ENCODE data around the gene CDC14A. TPM values are rescaled to one million over a fixed set of nuclear protein-coding genes. Genes with fewer than 3 reads are reported as not detected.
"Not testable (repeated sequence)": the region's sequence is repeated elsewhere in the genome, so short reads cannot be mapped to it uniquely, and the experiment has no call there.

CDC14A gene
- total RNA-seq, 1 experiment from 2014 or later, result 12.2 TPM

DNA sequence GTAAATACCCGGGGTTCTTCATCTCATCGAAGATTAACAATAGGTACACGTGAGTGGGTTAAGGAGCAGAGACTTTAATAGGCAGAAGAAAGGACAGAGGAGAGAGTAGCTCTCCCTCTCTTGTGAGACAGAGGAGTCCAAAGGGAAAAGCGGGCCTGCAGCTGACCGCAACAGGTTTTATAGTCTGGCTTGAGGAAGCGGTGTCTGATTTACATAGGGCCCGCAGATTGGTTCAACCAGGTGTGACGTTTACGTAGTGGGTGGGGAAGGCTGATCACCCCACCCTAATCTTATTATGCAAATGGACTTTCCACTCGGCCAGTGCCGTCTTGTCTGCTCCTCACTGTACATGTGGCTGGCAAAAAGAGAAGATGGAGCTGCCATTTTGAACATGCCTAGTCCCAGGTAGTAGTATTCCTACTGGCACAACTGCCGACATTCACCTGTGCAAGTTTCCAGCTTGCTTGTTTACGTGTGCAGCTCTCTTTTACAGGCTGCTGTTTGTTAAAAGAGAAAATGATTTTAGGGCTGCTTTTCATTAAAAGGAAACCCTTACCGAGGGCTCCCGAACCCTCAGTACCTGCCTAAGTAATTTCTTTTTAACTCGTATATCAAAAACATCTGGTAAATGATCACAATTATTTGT, 10.6 kb downstream of the CDC14A start:
- peak; percentile 12 for DNase-seq
- H3K36me3 ChIP-seq (replicated peaks; ENCODE audit: control insufficient read depth, insufficient read depth, low read length), result no peaks in the 10 kb centered on the region; the same call in 1 of the 2 replicates
- no peaks in the 10 kb centered on the region for H3K27me3 ChIP-seq (ENCODE audit: control insufficient read depth, insufficient read depth, low read length)
- no peak overlapping the region for H3K4me3 ChIP-seq (ENCODE audit: insufficient read depth, low read depth, low read length)

DNA sequence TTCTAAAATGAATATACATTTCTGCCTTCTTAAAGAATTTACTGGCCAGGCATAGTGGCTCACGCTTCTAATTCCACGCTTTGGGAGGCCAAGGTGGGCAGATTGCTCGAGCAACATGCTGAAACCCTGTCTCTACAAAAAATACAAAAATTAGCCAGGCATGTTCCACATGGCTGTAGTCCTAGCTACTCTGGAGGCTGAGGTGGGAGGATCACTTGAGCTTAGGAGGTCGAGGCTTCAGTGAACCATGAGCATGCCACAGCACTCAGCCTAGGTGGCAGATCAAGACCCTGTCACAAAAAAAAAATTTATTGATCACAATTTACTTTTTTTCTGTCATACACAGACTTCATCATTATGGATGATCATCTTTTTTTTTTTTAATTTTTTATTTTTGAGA, 11.5 kb downstream of the CDC14A start:
- Histone ChIP-seq H3K27me3 (ENCODE audit: control insufficient read depth, insufficient read depth, low read length) (no peaks in the 10 kb centered on the region), H3K36me3 (replicated peaks; ENCODE audit: control insufficient read depth, insufficient read depth, low read length) (no peaks in the 10 kb centered on the region; the same call in 1 of the 2 replicates), H3K4me3 (ENCODE audit: insufficient read depth, low read depth, low read length) (no peak overlapping the region)
- no peak for DNase-seq

DNA sequence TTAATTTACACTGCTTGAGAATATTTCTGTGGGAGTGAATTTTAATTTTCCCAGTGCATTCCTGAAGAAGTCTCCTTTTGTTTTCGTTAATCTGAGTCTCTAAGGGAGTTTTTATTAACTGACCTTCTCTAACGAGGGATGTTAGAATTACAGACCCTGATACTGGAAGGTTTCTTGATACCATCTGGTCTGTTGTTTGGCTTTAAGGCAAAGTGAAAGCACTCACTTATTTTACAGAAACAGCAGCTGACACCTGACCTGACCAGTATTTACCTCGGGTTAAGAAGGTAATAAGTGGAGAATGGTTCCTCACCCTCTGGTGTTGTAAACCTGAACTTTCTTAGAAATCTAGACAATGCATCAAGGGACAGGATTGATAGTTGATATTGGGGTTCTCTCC, 12.4 kb downstream of the CDC14A start:
- no peak for DNase-seq
- Histone ChIP-seq H3K36me3 (replicated peaks; ENCODE audit: control insufficient read depth, insufficient read depth, low read length) (no peaks in the 10 kb centered on the region), H3K27me3 (ENCODE audit: control insufficient read depth, insufficient read depth, low read length) (no peaks in the 10 kb centered on the region), H3K4me3 (ENCODE audit: insufficient read depth, low read depth, low read length) (no peak overlapping the region)

DNA sequence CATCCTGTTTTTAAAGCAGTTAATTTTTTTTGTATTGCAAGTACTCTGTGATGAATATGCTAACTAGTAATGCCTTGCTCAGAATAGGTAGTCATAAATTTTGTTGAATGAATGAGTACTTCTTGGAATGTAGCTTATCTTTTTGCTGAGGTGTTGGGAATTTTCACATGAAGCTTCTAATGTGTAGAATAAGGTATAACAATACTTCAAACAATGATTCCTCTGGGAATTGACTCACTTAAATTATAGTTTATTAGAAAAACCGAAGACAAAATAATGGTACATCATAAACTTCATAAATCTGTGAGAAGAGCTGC, 13.9 kb downstream of the CDC14A start:
- no peak for DNase-seq
- H3K4me3 ChIP-seq (ENCODE audit: insufficient read depth, low read depth, low read length), result no peak overlapping the region
- H3K36me3 ChIP-seq (replicated peaks; ENCODE audit: control insufficient read depth, insufficient read depth, low read length), result no peaks in the 10 kb centered on the region
- H3K27me3 ChIP-seq (ENCODE audit: control insufficient read depth, insufficient read depth, low read length), result no peaks in the 10 kb centered on the region

DNA sequence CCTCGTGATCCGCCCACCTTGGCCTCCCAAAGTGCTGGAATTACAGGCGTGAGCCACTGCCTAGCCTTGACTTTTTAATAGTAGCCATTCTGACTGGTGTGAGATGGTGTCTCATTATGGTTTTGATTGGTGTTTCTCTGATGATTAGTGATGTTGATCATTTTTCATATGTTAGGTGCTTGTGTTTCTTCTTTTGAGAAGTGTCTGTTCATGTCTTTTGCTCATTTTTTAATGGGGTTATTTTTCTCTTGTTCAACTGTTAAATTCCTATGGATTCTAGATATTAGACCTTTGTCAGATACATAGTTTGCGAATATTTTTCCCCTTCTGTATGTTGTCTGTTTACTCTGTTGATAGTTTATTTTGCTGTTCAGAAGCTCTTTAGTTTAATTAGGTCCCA, 17.0 kb downstream of the CDC14A start:
- H3K36me3 ChIP-seq (replicated peaks; ENCODE audit: control insufficient read depth, insufficient read depth, low read length); H3K4me3 ChIP-seq (ENCODE audit: insufficient read depth, low read depth, low read length); H3K27me3 ChIP-seq (ENCODE audit: control insufficient read depth, insufficient read depth, low read length); DNase-seq: not testable (repeated sequence)

DNA sequence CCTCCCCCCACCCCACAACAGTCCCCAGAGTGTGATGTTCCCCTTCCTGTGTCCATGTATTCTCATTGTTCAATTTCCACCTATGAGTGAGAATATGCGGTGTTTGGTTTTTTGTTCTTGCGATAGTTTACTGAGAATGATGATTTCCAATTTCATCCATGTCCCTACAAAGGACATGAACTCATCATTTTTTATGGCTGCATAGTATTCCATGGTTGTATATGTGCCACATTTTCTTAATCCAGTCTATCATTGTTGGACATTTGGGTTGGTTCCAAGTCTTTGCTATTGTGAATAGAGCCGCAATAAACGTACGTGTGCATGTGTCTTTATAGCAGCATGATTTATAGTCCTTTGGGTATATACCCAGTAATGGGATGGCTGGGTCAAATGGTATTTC, 21.6 kb downstream of the CDC14A start:
- not testable (repeated sequence) for H3K27me3 ChIP-seq (ENCODE audit: control insufficient read depth, insufficient read depth, low read length); H3K36me3 ChIP-seq (replicated peaks; ENCODE audit: control insufficient read depth, insufficient read depth, low read length); DNase-seq; H3K4me3 ChIP-seq (ENCODE audit: insufficient read depth, low read depth, low read length)

DNA sequence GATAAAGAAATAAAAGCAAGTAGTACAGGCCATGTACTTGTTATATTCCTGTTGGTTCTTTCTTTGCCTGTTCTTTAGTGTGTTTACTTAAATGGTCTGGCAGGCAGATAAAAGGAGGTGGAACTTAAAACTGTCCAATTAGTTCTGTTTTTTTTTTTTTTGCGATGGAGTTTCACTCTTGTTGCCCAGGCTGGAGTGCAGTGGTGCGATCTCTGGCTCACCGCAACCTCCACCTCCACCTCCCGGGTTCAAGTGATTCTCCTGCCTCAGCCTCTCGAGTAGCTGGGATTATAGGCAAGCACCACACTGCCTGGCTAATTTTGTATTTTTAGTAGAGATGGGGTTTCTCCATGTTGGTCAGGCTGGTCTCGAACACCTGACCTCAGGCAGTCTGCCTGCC, 24.6 kb downstream of the CDC14A start:
- not testable (repeated sequence) for H3K27me3 ChIP-seq (ENCODE audit: control insufficient read depth, insufficient read depth, low read length); DNase-seq; H3K4me3 ChIP-seq (ENCODE audit: insufficient read depth, low read depth, low read length); H3K36me3 ChIP-seq (replicated peaks; ENCODE audit: control insufficient read depth, insufficient read depth, low read length)

DNA sequence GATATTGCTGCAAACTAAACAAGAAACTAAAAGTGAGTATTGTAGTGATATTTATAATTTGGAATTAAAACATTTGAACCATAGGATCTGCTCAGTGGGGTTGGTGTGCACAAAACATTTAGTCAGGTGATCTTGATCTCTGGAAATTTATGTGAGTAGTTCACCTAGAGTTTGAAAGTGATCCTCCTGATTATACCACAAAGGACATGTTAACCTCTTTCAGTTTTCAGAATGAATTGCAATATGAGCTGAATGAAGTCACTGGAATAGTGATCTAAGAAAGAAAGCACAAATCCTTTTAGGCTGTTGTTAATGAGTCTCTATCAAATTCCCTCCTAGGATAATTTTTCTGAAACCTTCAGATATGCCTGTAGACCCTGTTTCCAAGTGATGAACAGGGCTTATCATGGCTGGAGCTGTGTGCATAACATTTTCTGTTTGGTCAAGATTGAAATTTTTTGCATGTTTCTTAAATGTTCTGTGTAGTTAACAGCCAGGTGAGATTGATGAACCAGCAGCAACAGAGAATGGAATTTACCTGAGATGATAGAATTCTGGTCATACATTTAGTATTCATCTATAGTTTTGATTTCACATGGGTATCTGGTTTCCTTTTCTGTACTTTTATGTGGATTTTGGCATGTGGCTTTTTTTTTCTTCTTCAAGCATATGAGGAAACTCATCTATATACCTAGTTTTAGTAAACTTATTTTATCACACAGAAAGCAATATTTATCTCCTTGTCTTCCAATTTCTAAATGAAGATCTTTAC, 25.5 kb downstream of the CDC14A start:
- H3K27me3 ChIP-seq (ENCODE audit: control insufficient read depth, insufficient read depth, low read length), result no peaks in the 10 kb centered on the region
- DNase-seq, result no peak
- H3K4me3 ChIP-seq (ENCODE audit: insufficient read depth, low read depth, low read length), result no peak overlapping the region
- H3K36me3 ChIP-seq (replicated peaks; ENCODE audit: control insufficient read depth, insufficient read depth, low read length), result peaks cover 1% of the 10 kb centered on the region; the same call in 1 of the 2 replicates

DNA sequence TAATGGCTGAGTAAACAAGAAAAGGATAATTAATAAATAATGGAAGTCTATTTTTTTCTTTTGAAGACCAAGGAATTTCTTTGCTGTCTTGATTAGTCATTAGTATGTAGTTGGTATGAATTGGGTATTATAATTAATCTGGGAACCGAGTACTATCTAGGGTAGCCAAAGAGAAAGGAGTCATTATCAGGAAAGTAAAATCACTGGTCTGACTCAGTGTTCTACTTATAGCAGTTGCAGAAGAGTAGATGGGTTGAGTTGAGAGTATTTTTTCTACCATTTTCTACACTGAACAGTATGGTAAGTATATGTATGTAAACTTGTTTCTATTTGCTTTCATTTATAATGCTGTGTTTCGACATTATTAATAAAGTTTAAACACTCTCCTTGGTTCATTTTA, 26.6 kb downstream of the CDC14A start:
- H3K27me3 ChIP-seq (ENCODE audit: control insufficient read depth, insufficient read depth, low read length), result no peaks in the 10 kb centered on the region
- no peak for DNase-seq
- peaks cover 1% of the 10 kb centered on the region; the same call in 1 of the 2 replicates for H3K36me3 ChIP-seq (replicated peaks; ENCODE audit: control insufficient read depth, insufficient read depth, low read length)
- no peak overlapping the region for H3K4me3 ChIP-seq (ENCODE audit: insufficient read depth, low read depth, low read length)

DNA sequence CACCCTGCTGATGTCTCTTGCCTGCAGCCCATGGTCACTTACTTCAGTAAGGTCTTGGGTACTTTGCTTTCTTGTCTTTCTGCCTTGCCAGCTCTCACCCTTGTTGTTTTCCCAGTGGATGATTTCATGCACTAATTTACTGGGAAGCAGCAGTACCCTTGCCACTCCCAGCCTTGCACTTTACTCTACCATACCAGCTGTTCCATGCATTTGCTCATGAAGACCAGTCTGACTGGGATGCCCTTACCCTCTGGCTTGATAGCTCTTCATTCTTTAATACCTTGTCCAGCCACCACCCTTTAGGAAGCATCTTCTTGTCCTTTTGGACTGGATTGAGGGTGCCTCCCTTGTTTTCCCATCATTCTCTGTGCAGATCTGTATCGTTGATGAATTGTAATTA, 28.3 kb downstream of the CDC14A start:
- Histone ChIP-seq H3K27me3 (ENCODE audit: control insufficient read depth, insufficient read depth, low read length) (no peaks in the 10 kb centered on the region), H3K4me3 (ENCODE audit: insufficient read depth, low read depth, low read length) (no peak overlapping the region), H3K36me3 (replicated peaks; ENCODE audit: control insufficient read depth, insufficient read depth, low read length) (peaks cover 1% of the 10 kb centered on the region; the same call in 1 of the 2 replicates)
- DNase-seq, result no peak

DNA sequence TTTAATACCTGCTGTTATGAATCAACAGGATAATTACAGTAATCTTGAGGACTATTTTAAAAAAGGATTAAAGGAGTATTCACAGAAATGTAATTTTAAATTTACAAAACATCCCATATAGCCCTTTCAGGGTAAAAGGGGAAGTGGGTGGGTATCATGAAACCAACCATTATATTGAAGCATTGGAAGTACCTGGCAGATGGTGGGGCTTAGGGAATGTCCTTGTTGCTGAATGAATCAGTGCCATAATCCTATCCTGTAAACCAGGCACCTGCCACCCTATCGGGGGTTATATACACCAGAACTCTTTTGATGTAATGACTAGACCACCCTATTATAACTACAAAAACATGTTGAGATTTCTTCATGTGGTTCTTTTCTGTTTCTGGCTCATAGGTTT, 30.4 kb downstream of the CDC14A start:
- H3K27me3 ChIP-seq (ENCODE audit: control insufficient read depth, insufficient read depth, low read length), result no peaks in the 10 kb centered on the region
- H3K36me3 ChIP-seq (replicated peaks; ENCODE audit: control insufficient read depth, insufficient read depth, low read length), result peaks cover under 1% of the 10 kb centered on the region; the same call in 1 of the 2 replicates
- H3K4me3 ChIP-seq (ENCODE audit: insufficient read depth, low read depth, low read length), result no peak overlapping the region
- no peak for DNase-seq

DNA sequence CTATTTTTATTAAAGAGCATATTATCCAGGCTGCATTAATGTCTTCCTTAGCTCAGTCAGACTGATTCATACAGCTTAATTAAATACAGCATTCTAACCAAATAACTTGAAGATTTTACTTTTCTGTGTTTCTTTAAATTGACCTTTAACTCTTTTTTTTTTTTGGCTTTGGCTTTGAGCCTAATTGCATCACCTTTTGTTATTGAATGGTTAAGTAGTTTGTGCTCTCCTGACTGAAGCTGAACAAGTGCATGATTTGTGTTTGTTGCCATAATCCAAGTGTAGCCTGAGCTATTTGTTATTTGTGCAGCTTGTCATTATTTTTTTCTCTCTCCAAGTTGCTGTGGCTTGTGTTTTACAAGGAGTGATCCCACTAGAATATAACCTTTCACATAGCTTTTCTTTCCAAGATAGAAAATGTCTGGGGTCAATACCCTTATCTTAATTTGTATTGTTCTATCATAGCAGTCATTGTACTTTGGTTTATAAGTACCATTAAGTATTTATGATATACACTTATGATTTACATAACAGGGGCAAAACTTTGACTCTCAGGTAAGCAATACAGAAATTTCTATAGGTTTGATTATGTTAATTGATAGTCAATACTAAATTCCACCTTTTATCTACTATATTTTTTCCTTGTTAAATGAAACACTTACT, 31.6 kb downstream of the CDC14A start:
- Histone ChIP-seq H3K36me3 (replicated peaks; ENCODE audit: control insufficient read depth, insufficient read depth, low read length) (no peaks in the 10 kb centered on the region), H3K4me3 (ENCODE audit: insufficient read depth, low read depth, low read length) (no peak overlapping the region), H3K27me3 (ENCODE audit: control insufficient read depth, insufficient read depth, low read length) (no peaks in the 10 kb centered on the region)
- DNase-seq, result no peak

DNA sequence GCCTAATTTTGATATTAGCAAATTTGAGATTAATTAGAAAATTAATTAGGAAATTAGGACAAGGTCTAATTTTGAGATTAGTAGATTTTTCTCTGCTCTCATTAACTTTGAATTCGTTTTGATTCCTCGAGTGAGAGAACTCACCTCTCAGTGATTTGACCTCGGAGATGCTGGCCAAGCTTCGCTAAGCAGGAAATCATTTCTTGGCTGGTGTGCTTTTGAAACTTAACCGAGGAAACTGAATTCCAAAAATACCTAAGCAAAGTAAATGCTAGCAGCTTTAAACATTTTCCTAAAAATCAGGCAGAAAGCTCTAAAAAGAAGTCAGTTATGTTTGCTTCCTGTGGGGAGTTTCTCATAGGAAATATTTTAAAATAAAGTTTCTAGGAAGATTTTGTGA, 34.9 kb downstream of the CDC14A start:
- no peak overlapping the region for H3K4me3 ChIP-seq (ENCODE audit: insufficient read depth, low read depth, low read length)
- no peaks in the 10 kb centered on the region for H3K36me3 ChIP-seq (replicated peaks; ENCODE audit: control insufficient read depth, insufficient read depth, low read length)
- no peak for DNase-seq
- no peaks in the 10 kb centered on the region for H3K27me3 ChIP-seq (ENCODE audit: control insufficient read depth, insufficient read depth, low read length)

DNA sequence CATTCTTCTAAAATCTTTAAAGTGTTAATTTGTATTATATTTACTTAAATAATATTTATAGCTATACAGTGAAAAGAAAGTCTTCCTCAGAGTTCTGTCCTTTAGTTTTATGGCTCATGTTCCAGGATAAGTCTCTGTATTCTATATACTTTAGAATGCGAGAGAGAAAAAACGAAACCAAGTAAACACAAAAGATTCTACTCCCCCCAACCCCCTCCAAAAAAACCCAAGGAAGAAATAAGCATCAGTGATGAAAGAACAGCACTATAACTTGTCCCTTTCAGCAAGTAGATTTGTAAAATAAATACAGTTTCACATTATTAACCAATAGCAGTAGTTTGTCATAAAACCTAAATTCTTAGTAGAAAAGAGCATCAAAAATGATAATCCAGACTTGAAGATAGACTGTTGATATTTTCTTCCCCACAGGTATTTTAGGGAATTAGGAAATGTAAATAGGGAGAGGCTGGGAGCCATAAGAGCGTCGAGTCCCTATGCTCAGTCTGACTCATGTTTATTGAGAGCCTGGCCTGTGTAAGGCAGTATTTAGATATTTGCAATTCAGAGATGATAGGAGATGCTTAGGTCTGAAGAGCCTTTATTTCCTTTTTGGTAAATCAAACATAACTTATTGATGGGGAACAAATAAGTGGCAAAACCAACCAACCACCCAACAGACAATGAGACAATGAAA, 35.5 kb downstream of the CDC14A start:
- DNase-seq, result no peak
- H3K27me3 ChIP-seq (ENCODE audit: control insufficient read depth, insufficient read depth, low read length), result no peaks in the 10 kb centered on the region
- H3K4me3 ChIP-seq (ENCODE audit: insufficient read depth, low read depth, low read length), result no peak overlapping the region
- H3K36me3 ChIP-seq (replicated peaks; ENCODE audit: control insufficient read depth, insufficient read depth, low read length), result no peaks in the 10 kb centered on the region

DNA sequence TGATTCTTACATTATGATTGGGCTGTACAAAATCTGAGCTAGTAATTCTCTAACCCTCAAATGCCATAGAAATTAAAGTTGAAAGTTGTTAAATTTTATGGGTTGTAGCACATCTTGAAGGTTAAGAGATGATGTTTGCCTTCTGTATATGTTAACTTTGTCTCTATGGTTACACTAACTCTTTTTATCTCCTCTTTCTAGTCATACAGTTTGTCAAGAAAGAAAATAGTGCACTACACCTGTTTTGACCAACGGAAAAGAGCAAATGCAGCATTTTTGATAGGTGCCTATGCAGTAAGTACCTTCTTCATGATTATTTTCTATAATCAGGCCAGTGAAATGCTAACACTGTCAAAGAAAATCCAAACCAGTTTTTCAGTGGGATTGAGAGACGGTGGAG, 38.2 kb downstream of the CDC14A start:
- Histone ChIP-seq H3K4me3 (ENCODE audit: insufficient read depth, low read depth, low read length) (no peak overlapping the region), H3K36me3 (replicated peaks; ENCODE audit: control insufficient read depth, insufficient read depth, low read length) (no peaks in the 10 kb centered on the region), H3K27me3 (ENCODE audit: control insufficient read depth, insufficient read depth, low read length) (no peaks in the 10 kb centered on the region)
- DNase-seq, result no peak

Measured in H7 (cell line).